ENCODE data around the gene NAA35. TPM values are rescaled to one million over a fixed set of nuclear protein-coding genes. Genes with fewer than 3 reads are reported as not detected.

NAA35 gene
- total and polyA plus RNA-seq, 3 donors from 2014 or later, result 32.8 to 41.4 (median 35.7) TPM

- H3K9me3 ChIP-seq, result no peaks in the 10 kb centered on the region
- H3K4me3 ChIP-seq, result no peak overlapping the region
- DNase-seq, result no peak
- H3K27me3 ChIP-seq, result no peaks in the 10 kb centered on the region
- no peak for TF ChIP-seq POLR2A (IDR thresholded peaks at IDR 0.05)
- no peak for TF ChIP-seq CTCF (IDR thresholded peaks at IDR 0.05)
- no peaks in the 10 kb centered on the region for H3K36me3 ChIP-seq (ENCODE audit: low read depth, missing control alignments)
- H3K4me1 ChIP-seq, result no peaks in the 10 kb centered on the region
- intact Hi-C loops (cut with DNase I; ENCODE audit: low total_unique reads), result no loop called here
- WGBS, 2 donors, result 66 to 75% methylated on average over 3 of the region's 3 CpGs
- no peak overlapping the region for H3K27ac ChIP-seq
These were observed 19.0 kb downstream of the NAA35 start for GRCh38 chr9:85959955-85960354.

GRCh38 chr9:85960688-85961093, 19.7 kb downstream of the NAA35 start:
- intact Hi-C loops (cut with DNase I; ENCODE audit: low total_unique reads), result no loop called here
- Histone ChIP-seq H3K4me1 (no peaks in the 10 kb centered on the region), H3K36me3 (ENCODE audit: low read depth, missing control alignments) (no peaks in the 10 kb centered on the region), H3K9me3 (no peaks in the 10 kb centered on the region), H3K27me3 (no peaks in the 10 kb centered on the region), H3K4me3 (no peak overlapping the region), H3K27ac (no peak overlapping the region)
- WGBS, 2 donors, result 77 to 78% methylated on average over 3 of the region's 3 CpGs
- no peak for DNase-seq
- no peak for TF ChIP-seq CTCF (IDR thresholded peaks at IDR 0.05)
- no peak for TF ChIP-seq POLR2A (IDR thresholded peaks at IDR 0.05)

- Histone ChIP-seq H3K27me3 (no peaks in the 10 kb centered on the region), H3K4me3 (no peak overlapping the region), H3K4me1 (no peaks in the 10 kb centered on the region), H3K27ac (no peak overlapping the region), H3K9me3 (no peaks in the 10 kb centered on the region), H3K36me3 (ENCODE audit: low read depth, missing control alignments) (no peaks in the 10 kb centered on the region)
- DNase-seq, result no peak
- intact Hi-C loops (cut with DNase I; ENCODE audit: low total_unique reads), result no loop called here
- WGBS, 2 donors, result 88 to 92% methylated on average over 3 of the region's 3 CpGs
- no peak for TF ChIP-seq POLR2A (IDR thresholded peaks at IDR 0.05)
- no peak for TF ChIP-seq CTCF (IDR thresholded peaks at IDR 0.05)
These were observed 23.6 kb downstream of the NAA35 start for GRCh38 chr9:85964526-85964925.

GRCh38 chr9:85964949-85965348, 24.0 kb downstream of the NAA35 start:
- DNase-seq, result no peak
- no peaks in the 10 kb centered on the region for H3K36me3 ChIP-seq (ENCODE audit: low read depth, missing control alignments)
- TF ChIP-seq CTCF (IDR thresholded peaks at IDR 0.05) (no peak), POLR2A (IDR thresholded peaks at IDR 0.05) (no peak)
- intact Hi-C loops (cut with DNase I; ENCODE audit: low total_unique reads), result no loop called here
- no peaks in the 10 kb centered on the region for H3K4me1 ChIP-seq
- H3K27me3 ChIP-seq, result no peaks in the 10 kb centered on the region
- no peak overlapping the region for H3K27ac ChIP-seq
- WGBS, 2 donors, result 86 to 87% methylated on average over 3 of the region's 3 CpGs
- H3K9me3 ChIP-seq, result no peaks in the 10 kb centered on the region
- H3K4me3 ChIP-seq, result no peak overlapping the region

- Histone ChIP-seq H3K27ac (no peak overlapping the region), H3K4me3 (no peak overlapping the region), H3K4me1 (no peaks in the 10 kb centered on the region), H3K27me3 (no peaks in the 10 kb centered on the region), H3K36me3 (ENCODE audit: low read depth, missing control alignments) (no peaks in the 10 kb centered on the region), H3K9me3 (no peaks in the 10 kb centered on the region)
- WGBS, 2 donors, result 90 to 96% methylated on average over 1 of the region's 1 CpG
- no peak for DNase-seq
- TF ChIP-seq POLR2A (IDR thresholded peaks at IDR 0.05) (no peak), CTCF (IDR thresholded peaks at IDR 0.05) (no peak)
- intact Hi-C loops (cut with DNase I; ENCODE audit: low total_unique reads), result no loop called here
These were observed 28.8 kb downstream of the NAA35 start for GRCh38 chr9:85969727-85970126.

All from testis (tissue), 3 donors.